K562 (cell line): ENCODE results near the gene CRPPA. TPM values are rescaled to one million over a fixed set of nuclear protein-coding genes. Genes with fewer than 3 reads are reported as not detected.
A peak's percentile ranks its signal among the peaks of the same experiment; 100 is the strongest.

Experiments used
- C11orf30 ChIP-seq: fragments of 450-650 bp; IDR thresholded peaks from 2 replicates; pipeline ENCODE4 v1.6.1; 2016; ENCODE audit warnings: low read depth, mild to moderate bottlenecking
- JUNB ChIP-seq: fragments of 450-650 bp; formaldehyde crosslinking; conservative IDR thresholded peaks from 2 replicates; pipeline ENCODE4 v1.4.0; 2020; ENCODE audit warnings: mild to moderate bottlenecking
- MBD2 ChIP-seq: sonication (generic); IDR thresholded peaks from 2 replicates; pipeline ENCODE4 v1.6.1; 2016; ENCODE audit warnings: low read depth, borderline replicate concordance
- NR3C1 ChIP-seq: sonication (generic); formaldehyde crosslinking; IDR thresholded peaks from 2 replicates; pipeline ENCODE4 v1.8.1; 2022; ENCODE audit warnings: missing genetic modification reagents
- PCBP2 ChIP-seq: fragments of 200-400 bp; formaldehyde crosslinking; IDR thresholded peaks from 2 replicates; pipeline ENCODE4 v1.6.1; 2018; ENCODE audit warnings: low read length, low read depth, mild to moderate bottlenecking, moderate library complexity; ENCODE audit not compliant: poor library complexity, severe bottlenecking
- POLR2AphosphoS5 ChIP-seq: IDR thresholded peaks from 2 replicates; pipeline ENCODE4 v1.6.1; 2011; ENCODE audit warnings: mild to moderate bottlenecking, low read depth, low read length, moderate library complexity; ENCODE audit not compliant: control insufficient read depth, insufficient read depth
- SUPT5H ChIP-seq: fragments of 450-650 bp; IDR thresholded peaks from 2 replicates; pipeline ENCODE4 v1.6.1; 2016
- ZNF143 ChIP-seq: sonication (generic); formaldehyde crosslinking; IDR thresholded peaks from 2 replicates; pipeline ENCODE4 v1.9.0; 2022; ENCODE audit warnings: mild to moderate bottlenecking, missing genetic modification reagents
- polyA plus RNA-seq, 8 experiments: library from polyadenylated mRNA; depleted of rRNA in 4 of 8; stranded (reverse) in 5 of 8; unstranded in 3 of 8; fragments of >200 nt; fragmentation: Nextera tagmentation in 2 of 8; fragmentation: Illumina TruSeq in 1 of 8; extraction: Ambion mirVana in 2 of 8; extraction: Trizol in 1 of 8; gene quantifications; 2 replicates each; pipeline versions ENCODE4 v1.2.1 to v1.2.3, GENCODE V29; 2011 to 2014; ENCODE audit warnings: inconsistent platforms in 1 of 8, missing spikeins in 1 of 8
- total RNA-seq, 7 experiments: library from RNA; depleted of rRNA in 6 of 7; stranded (reverse); fragments of >200 nt in 6 of 7; fragmentation: Illumina TruSeq in 2 of 7; extraction: Trizol in 2 of 7; gene quantifications; 2 replicates each; pipeline versions ENCODE4 v1.2.1 to v1.2.3, GENCODE V29; 2011 to 2021; ENCODE audit warnings: low replicate concordance in 1 of 7
- TF ChIP-seq, protein P1 (sequence below): fragments of 450-650 bp; IDR thresholded peaks from 2 replicates; pipeline ENCODE4 v1.6.1; 2016; ENCODE audit warnings: mild to moderate bottlenecking, moderate library complexity

The CRPPA gene
- total and polyA plus RNA-seq, 9 of the 15 experiments (the other 6 are each of a cell fraction or from before 2014, with no cell fraction given): 3.9 to 14.4 (median 7.8) TPM

DNA sequence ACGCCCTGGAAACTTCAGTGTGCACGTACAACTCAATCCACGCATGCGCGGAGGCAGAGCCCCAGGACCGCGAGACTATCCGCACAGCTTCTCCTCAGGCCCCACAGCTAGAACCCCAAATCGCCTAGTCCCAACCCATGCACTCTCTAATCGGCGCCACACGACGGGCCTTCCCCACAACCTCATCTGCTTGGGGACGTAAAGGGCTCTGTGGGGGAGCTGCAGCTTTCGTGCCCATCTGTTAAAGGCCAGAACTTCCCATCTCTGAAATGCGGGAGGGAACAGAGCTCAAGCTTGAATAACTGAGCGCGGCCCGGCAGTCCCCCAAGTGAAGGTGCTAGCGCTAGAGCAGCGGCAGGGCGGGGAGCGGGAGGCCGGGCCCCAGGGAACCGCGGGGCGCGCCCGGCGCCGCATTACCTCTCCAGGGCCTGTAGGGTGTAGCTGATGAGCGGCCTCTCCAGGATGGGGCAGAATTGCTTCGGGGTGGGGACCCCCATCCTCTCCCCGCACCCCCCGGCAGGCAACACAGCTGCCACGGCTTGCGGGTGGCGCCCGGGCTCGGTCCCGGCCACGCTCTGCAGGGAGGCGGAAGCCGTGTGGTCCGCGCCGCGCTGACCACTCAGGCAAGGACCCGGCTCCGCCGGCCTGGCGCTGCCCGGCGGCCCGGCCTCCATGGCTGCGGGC lies 547 bp downstream of the CRPPA start (continued):
- TF ChIP-seq, protein P1, sequence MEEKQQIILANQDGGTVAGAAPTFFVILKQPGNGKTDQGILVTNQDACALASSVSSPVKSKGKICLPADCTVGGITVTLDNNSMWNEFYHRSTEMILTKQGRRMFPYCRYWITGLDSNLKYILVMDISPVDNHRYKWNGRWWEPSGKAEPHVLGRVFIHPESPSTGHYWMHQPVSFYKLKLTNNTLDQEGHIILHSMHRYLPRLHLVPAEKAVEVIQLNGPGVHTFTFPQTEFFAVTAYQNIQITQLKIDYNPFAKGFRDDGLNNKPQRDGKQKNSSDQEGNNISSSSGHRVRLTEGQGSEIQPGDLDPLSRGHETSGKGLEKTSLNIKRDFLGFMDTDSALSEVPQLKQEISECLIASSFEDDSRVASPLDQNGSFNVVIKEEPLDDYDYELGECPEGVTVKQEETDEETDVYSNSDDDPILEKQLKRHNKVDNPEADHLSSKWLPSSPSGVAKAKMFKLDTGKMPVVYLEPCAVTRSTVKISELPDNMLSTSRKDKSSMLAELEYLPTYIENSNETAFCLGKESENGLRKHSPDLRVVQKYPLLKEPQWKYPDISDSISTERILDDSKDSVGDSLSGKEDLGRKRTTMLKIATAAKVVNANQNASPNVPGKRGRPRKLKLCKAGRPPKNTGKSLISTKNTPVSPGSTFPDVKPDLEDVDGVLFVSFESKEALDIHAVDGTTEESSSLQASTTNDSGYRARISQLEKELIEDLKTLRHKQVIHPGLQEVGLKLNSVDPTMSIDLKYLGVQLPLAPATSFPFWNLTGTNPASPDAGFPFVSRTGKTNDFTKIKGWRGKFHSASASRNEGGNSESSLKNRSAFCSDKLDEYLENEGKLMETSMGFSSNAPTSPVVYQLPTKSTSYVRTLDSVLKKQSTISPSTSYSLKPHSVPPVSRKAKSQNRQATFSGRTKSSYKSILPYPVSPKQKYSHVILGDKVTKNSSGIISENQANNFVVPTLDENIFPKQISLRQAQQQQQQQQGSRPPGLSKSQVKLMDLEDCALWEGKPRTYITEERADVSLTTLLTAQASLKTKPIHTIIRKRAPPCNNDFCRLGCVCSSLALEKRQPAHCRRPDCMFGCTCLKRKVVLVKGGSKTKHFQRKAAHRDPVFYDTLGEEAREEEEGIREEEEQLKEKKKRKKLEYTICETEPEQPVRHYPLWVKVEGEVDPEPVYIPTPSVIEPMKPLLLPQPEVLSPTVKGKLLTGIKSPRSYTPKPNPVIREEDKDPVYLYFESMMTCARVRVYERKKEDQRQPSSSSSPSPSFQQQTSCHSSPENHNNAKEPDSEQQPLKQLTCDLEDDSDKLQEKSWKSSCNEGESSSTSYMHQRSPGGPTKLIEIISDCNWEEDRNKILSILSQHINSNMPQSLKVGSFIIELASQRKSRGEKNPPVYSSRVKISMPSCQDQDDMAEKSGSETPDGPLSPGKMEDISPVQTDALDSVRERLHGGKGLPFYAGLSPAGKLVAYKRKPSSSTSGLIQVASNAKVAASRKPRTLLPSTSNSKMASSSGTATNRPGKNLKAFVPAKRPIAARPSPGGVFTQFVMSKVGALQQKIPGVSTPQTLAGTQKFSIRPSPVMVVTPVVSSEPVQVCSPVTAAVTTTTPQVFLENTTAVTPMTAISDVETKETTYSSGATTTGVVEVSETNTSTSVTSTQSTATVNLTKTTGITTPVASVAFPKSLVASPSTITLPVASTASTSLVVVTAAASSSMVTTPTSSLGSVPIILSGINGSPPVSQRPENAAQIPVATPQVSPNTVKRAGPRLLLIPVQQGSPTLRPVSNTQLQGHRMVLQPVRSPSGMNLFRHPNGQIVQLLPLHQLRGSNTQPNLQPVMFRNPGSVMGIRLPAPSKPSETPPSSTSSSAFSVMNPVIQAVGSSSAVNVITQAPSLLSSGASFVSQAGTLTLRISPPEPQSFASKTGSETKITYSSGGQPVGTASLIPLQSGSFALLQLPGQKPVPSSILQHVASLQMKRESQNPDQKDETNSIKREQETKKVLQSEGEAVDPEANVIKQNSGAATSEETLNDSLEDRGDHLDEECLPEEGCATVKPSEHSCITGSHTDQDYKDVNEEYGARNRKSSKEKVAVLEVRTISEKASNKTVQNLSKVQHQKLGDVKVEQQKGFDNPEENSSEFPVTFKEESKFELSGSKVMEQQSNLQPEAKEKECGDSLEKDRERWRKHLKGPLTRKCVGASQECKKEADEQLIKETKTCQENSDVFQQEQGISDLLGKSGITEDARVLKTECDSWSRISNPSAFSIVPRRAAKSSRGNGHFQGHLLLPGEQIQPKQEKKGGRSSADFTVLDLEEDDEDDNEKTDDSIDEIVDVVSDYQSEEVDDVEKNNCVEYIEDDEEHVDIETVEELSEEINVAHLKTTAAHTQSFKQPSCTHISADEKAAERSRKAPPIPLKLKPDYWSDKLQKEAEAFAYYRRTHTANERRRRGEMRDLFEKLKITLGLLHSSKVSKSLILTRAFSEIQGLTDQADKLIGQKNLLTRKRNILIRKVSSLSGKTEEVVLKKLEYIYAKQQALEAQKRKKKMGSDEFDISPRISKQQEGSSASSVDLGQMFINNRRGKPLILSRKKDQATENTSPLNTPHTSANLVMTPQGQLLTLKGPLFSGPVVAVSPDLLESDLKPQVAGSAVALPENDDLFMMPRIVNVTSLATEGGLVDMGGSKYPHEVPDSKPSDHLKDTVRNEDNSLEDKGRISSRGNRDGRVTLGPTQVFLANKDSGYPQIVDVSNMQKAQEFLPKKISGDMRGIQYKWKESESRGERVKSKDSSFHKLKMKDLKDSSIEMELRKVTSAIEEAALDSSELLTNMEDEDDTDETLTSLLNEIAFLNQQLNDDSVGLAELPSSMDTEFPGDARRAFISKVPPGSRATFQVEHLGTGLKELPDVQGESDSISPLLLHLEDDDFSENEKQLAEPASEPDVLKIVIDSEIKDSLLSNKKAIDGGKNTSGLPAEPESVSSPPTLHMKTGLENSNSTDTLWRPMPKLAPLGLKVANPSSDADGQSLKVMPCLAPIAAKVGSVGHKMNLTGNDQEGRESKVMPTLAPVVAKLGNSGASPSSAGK: peak; percentile 80
- no peak for TF ChIP-seq PCBP2
- TF ChIP-seq C11orf30: no peak
- no peak for TF ChIP-seq ZNF143
- TF ChIP-seq MBD2: peak; percentile 48; the same call in 1 of the 2 replicates
- TF ChIP-seq POLR2AphosphoS5: peak; percentile 85; the same call in 1 of the 2 replicates
- no peak; the same call in 1 of the 2 replicates for TF ChIP-seq NR3C1 (CRISPR knock-in tag)
- TF ChIP-seq SUPT5H: peak; percentile 95
- TF ChIP-seq JUNB (CRISPR knock-in tag): no peak
